Measurements from ENCODE around the gene EXOC6B.

Gene EXOC6B

DNA sequence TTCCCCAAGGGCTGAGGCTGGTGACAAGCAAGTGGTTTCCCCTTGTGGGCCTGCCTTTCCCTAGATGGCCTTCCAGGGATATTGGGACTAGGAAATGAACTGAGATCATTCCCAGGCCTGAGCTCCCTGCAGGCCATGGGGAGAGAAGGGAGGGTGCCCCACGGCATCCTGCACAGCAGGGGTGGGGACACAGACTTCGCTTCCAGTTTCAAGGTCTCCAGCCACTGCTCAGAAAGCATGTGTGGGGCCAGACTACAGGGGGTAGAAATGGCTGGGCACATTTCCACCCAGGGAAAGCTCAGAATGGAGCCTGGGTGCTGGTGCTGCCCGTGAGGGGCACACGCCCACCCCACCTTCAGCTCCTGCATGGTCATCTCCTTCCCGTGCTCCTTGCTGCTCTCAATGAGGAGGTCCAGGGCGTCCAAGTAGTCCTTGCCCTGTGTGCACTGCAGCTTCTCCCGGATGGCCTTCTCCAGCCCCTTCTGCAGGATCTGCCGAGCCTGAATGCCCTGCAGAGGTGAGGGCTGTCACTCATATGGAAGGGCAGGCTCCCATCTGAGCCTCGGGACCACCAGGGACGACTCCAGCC, 691.3 kb downstream of the EXOC6B start:
- H3K36me3 Mint-ChIP-seq (ENCODE audit: low read depth), result peaks cover 3% of the 10 kb centered on the region
- H3K27ac Mint-ChIP-seq, result no peak overlapping the region
- no peak overlapping the region for H3K4me3 Mint-ChIP-seq
- peaks cover 18% of the 10 kb centered on the region for H3K4me1 Mint-ChIP-seq
- TF ChIP-seq, protein P1, sequence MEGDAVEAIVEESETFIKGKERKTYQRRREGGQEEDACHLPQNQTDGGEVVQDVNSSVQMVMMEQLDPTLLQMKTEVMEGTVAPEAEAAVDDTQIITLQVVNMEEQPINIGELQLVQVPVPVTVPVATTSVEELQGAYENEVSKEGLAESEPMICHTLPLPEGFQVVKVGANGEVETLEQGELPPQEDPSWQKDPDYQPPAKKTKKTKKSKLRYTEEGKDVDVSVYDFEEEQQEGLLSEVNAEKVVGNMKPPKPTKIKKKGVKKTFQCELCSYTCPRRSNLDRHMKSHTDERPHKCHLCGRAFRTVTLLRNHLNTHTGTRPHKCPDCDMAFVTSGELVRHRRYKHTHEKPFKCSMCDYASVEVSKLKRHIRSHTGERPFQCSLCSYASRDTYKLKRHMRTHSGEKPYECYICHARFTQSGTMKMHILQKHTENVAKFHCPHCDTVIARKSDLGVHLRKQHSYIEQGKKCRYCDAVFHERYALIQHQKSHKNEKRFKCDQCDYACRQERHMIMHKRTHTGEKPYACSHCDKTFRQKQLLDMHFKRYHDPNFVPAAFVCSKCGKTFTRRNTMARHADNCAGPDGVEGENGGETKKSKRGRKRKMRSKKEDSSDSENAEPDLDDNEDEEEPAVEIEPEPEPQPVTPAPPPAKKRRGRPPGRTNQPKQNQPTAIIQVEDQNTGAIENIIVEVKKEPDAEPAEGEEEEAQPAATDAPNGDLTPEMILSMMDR (IDR thresholded peaks at IDR 0.05; ENCODE audit: unreplicated experiment in 3 of 3), result no peak
- no peaks in the 10 kb centered on the region for H3K9me3 Mint-ChIP-seq
- H3K27me3 Mint-ChIP-seq (ENCODE audit: low read depth), result peaks cover 35% of the 10 kb centered on the region

DNA sequence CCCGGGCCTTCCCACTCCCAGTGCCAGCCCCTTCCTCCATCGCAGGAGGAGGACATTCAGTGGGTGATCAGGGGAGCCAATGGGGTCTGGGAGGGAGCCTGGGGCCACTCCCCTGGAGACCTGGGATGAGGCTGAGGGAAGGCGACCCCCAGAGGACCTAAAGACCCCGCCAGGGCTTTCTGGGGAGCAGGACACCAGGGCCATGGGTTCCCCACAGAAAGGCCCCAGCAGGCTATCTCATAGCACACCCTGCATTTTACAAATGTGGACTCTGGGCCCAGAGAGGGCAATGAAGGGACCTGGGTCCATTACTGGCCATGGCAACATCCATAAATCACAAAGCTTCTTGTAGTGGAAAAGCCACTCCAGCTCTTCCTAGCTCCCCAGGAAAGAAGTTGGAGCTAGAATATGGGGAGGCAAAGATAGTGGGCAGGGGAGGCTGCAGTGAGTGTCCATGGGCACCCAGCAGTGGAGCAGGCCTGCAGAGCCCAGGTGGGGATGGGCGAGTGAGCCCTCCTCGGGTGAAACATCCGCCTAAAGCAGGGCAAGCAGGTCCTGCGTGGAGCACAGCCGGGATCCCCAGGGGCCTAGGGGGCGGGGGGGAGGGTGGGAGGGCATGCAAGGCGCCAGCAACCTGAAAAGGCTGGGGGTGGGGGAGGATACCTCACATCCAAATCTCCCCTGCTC, 692.0 kb downstream of the EXOC6B start:
- Mint-ChIP-seq H3K4me1 (peaks cover 19% of the 10 kb centered on the region), H3K4me3 (no peak overlapping the region), H3K9me3 (no peaks in the 10 kb centered on the region), H3K36me3 (ENCODE audit: low read depth) (peaks cover 3% of the 10 kb centered on the region), H3K27me3 (ENCODE audit: low read depth) (peaks cover 32% of the 10 kb centered on the region), H3K27ac (no peak overlapping the region)
- TF ChIP-seq, protein P1 (IDR thresholded peaks at IDR 0.05; ENCODE audit: unreplicated experiment in 3 of 3), result no peak

DNA sequence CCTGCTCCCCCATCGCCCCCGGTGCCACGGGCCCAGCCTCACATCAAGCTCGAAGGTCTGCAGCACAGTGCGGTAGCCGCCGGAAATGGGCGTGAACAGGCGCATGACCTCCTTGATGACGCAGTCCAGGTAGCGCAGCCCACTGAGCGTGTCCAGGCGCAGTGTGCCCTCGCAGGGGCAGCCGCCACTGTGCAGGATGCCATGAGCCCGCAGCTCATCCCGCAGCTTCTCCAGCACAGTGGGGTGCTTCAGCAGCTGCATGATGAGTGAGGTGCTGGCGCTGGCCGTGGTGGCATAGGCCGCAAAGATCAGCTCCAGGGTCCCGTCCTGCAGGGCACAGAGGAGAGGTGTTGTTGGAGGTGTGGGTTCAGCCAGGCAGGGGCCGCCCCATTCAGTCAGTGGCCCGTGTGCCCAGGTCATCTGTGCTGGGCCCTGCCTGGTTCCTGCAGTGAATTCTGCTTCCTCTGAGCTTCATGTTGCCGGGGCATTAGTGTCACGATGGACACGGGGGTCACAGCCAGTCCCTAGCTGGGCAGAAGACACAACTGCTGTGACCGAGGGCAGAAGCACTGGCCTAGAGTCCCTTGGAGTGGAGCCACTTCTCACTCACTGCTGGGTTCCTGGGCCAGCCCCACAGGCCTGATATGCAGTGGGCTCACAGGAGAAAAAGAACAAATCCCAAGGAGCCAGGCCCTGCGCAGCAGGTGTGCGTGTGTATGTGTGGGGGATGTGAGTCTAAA, 692.7 kb downstream of the EXOC6B start:
- Mint-ChIP-seq H3K4me1 (peaks cover 19% of the 10 kb centered on the region), H3K9me3 (no peaks in the 10 kb centered on the region), H3K27ac (no peak overlapping the region), H3K27me3 (ENCODE audit: low read depth) (peaks cover 35% of the 10 kb centered on the region), H3K36me3 (ENCODE audit: low read depth) (peaks cover 3% of the 10 kb centered on the region), H3K4me3 (no peak overlapping the region)
- TF ChIP-seq, protein P1 (IDR thresholded peaks at IDR 0.05; ENCODE audit: unreplicated experiment in 3 of 3), result no peak

DNA sequence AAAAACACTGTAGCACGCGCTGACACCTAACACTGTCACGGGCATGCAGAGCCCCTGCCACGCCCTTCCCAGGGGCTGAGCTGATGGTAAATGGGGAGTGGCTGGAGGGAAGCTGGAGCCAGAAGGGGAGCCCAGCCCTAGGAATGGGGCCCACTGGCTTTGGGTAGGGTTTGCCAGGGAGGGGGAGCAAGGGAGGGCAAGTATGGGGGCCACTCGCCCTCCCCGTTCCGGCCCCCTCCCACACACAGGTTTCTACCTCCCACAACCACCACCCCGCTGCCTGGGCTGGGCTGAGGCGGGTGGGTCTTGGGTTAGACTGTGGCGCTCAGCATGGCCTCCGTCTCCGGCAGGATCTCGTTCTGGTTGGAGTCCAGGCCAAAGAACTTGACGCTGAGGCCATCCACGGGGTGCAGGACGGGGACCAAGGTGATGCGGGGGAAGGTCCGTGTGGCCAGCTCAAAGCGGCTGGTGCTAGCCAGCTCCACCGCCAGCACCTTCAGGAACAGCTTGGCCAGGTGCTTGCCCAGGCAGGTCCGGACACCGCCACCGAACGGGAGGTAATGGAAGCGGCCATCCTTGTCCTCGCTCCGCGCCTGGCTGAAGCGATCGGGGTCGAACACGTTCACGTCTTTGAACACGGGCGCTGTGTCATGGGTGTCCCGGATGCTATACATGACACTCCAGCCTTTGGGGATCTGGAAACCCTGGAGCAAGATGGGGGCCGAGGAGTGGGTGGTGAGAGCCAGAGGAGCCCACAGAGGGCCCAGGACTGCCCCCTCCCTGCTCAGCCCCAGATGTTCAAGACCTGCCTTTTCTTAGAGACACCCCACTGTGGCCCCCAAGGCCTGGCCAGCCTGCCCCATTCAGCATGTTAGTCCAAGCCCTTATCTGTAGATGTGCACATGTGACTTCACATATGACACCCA, 693.7 kb downstream of the EXOC6B start:
- Mint-ChIP-seq H3K4me1 (peaks cover 19% of the 10 kb centered on the region), H3K4me3 (no peak overlapping the region), H3K36me3 (ENCODE audit: low read depth) (peaks cover 3% of the 10 kb centered on the region), H3K27ac (no peak overlapping the region), H3K27me3 (ENCODE audit: low read depth) (peaks cover 31% of the 10 kb centered on the region), H3K9me3 (no peaks in the 10 kb centered on the region)
- TF ChIP-seq, protein P1 (IDR thresholded peaks at IDR 0.05; ENCODE audit: unreplicated experiment in 3 of 3), result no peak

DNA sequence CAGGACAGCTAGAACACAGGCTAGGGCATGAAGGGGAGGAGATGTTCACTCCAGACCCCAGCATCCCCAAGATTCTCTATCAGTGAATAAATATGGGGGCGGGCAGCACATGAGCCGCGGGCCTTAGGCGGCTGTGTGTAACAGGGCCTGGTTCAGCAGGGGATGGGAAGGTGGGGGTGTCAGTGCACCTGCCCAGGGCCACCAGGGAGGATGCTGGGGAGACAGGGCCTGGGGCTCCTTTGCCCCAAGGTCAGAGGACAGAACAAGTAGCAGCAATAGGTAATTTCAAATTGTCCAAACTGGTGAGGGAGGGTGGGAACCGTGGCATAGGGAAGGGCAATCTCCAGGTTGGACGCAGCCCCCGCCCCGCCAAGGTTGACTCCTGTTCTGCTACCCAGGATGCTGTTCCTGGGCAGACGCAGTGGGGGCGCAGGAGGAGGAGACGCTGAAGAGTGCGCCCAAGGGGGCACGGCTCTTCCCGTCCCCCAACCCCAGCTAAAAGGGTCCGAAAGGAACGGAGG, 694.4 kb downstream of the EXOC6B start:
- Mint-ChIP-seq H3K4me1 (peaks cover 19% of the 10 kb centered on the region), H3K9me3 (no peaks in the 10 kb centered on the region), H3K36me3 (ENCODE audit: low read depth) (peaks cover 3% of the 10 kb centered on the region), H3K27ac (no peak overlapping the region), H3K4me3 (no peak overlapping the region), H3K27me3 (ENCODE audit: low read depth) (peaks cover 36% of the 10 kb centered on the region)
- TF ChIP-seq, protein P1 (IDR thresholded peaks at IDR 0.05; ENCODE audit: unreplicated experiment in 3 of 3), result no peak
